GM12891 (cell line): Measurements from ENCODE around the gene RPL36A.

ENCODE experiments used
- PAX5 ChIP-seq: IDR thresholded peaks from 2 replicates; pipeline ENCODE4 v1.6.1; 2011; ENCODE audit warnings: low read length, moderate library complexity, mild to moderate bottlenecking; ENCODE audit not compliant: insufficient read depth, severe bottlenecking
- POLR2A ChIP-seq: IDR thresholded peaks from 2 replicates; pipeline ENCODE4 v1.6.1; 2011; ENCODE audit warnings: low read depth, low read length, control low read depth
- POLR2AphosphoS5 ChIP-seq: IDR thresholded peaks from 2 replicates; pipeline ENCODE4 v1.6.1; 2011; ENCODE audit warnings: low read depth, low read length, control low read depth
- POU2F2 ChIP-seq: IDR thresholded peaks from 2 replicates; pipeline ENCODE4 v1.6.1; 2011; ENCODE audit warnings: low read depth, mild to moderate bottlenecking, control low read depth, low read length, moderate library complexity
- SPI1 ChIP-seq: IDR thresholded peaks from 2 replicates; pipeline ENCODE4 v1.6.1; 2011; ENCODE audit warnings: low read depth, low read length, control low read depth
- TAF1 ChIP-seq: IDR thresholded peaks from 2 replicates; pipeline ENCODE4 v1.6.1; 2011; ENCODE audit warnings: low read depth, low read length, control low read depth

DNA sequence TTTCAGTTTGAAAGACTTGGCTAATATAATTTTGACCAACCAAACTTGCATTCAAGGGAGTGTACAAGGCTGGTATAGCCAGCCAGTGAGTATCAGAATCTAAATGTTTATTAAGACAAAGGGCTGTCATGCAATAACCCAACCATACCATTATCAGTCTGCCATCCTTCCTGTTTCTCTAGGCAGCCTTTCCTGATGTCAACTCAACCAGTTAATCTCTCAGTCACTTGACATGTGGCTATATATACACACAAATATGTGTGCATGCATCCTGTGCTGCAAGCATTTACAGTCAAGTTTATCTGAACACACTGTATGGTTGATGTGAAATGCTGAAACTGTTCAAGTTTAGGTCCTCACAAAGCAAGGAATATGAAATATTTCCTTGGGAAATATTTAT is 22.0 kb upstream of the RPL36A start:
- TF ChIP-seq POLR2A (no peak), POU2F2 (no peak), POLR2AphosphoS5 (no peak), TAF1 (no peak), SPI1 (no peak), PAX5 (no peak)
